C4-2B (cell line): ENCODE results near the gene NELL1.

Source experiments
- CTCF ChIP-seq: fragments of 450-650 bp; conservative IDR thresholded peaks from 2 replicates; pipeline ENCODE4 v1.5.1; 2017; ENCODE audit warnings: mild to moderate bottlenecking
- ZFX ChIP-seq: fragments of 450-650 bp; IDR thresholded peaks from 2 replicates; pipeline ENCODE4 v1.6.1; 2017

GRCh38 chr11:20980736-20981135, 311.4 kb downstream of the NELL1 start:
- TF ChIP-seq CTCF (no peak), ZFX (no peak)
